Measurements from ENCODE around the gene CEP85. TPM values are rescaled to one million over a fixed set of nuclear protein-coding genes. Genes with fewer than 3 reads are reported as not detected.

The CEP85 gene
- total and polyA plus RNA-seq, 10 of the 15 experiments (the other 5 are each of a cell fraction or from before 2014, with no cell fraction given) = 8.4 to 26.8 (median 21.5) TPM

DNA sequence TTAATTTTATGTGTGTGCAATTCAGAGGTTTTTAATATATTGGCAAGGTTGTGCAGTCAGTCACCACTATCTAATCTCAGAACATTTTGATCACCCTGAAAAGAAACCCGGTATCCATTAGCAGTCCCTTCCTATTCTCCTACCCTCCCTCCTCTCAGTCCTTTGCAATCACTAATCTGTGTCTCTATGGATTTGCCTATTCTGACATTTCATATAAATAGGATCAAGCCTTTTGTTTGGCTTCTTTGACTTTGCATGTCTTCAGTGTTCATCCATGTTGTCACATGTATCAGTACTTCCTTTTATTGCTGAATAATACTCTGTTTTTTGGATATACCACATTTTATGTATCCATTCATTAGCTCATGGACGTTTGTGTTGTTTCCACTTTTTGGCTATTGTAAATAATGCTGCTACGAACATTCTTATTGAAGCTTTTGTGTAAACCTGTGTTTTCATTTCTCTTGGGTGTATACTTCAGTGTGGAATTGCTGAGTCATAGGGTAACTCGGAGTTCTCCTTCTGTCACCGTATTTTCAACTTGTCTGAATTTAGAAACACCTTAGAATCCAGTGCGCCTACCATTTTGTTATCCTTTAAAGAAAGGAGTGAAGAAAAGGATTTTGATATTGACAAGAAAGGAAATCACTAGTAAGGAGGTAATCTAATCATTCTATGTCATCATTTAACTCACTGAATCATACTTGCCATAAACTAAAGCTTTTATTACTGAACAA lies 3.4 kb downstream of the CEP85 start:
- Histone ChIP-seq H3K36me3 (ENCODE audit: control insufficient read depth in 2 of 2, insufficient read depth in 2 of 2, low read length in 1 of 2) (no peaks in the 10 kb centered on the region), H3K9me3 (replicated peaks; ENCODE audit: control insufficient read depth, insufficient read depth, low read length) (no peaks in the 10 kb centered on the region), H4K20me1 (ENCODE audit: control insufficient read depth, insufficient read depth) (no peaks in the 10 kb centered on the region), H3K79me2 (ENCODE audit: control insufficient read depth, insufficient read depth, low read length) (peaks cover 51% of the 10 kb centered on the region), H3K4me2 (ENCODE audit: control insufficient read depth, insufficient read depth) (peak overlapping the region; percentile 83), H3K4me1 (ENCODE audit: control insufficient read depth, insufficient read depth, low read length) (peaks cover 9% of the 10 kb centered on the region), H3K27ac (ENCODE audit: control insufficient read depth, insufficient read depth) (peak overlapping the region; percentile 7; the same call in 1 of the 2 replicates), H3K9ac (ENCODE audit: control insufficient read depth, insufficient read depth, low read length) (no peak overlapping the region), H2AFZ (ENCODE audit: control insufficient read depth, low read depth, low read length) (peak overlapping the region; percentile 11), H3K4me3 (peak overlapping the region; percentile 38), H3K27me3 (replicated peaks in 1 of 2; ENCODE audit: control insufficient read depth in 2 of 2, insufficient read depth in 2 of 2, low read length in 1 of 2) (no peaks in the 10 kb centered on the region)
- in situ Hi-C loops (cut with MboI) = no loop called here
- 20% methylated on average over 6 of the region's 6 CpGs for WGBS (ENCODE audit: insufficient coverage, insufficient replicate concordance, low lambda C conversion rate, missing lambda C conversion rate)
- ATAC-seq (no peak), FAIRE-seq (peak; percentile 56), DNase-seq (ENCODE audit: low read depth, low spot score) (no peak)
- SMC1A ChIA-PET (ENCODE audit: uncharacterized antibody, unreplicated experiment) = interaction anchor here (0.6 to 1.1 kb wide), 3 partner anchors 10 to 160 kb away, joined by 3 to 4 read pairs (median 3); no protein-coding TSS in a partner anchor
- CTCF ChIA-PET = interaction anchor here (0.7 to 7.3 kb wide), 9 partner anchors 40 to 343 kb away, joined by 3 to 110 read pairs (median 9); partner anchors contain the start of genes C1orf232, SH3BGRL3, ZNF593 and ZNF593OS
- TF ChIP-seq, protein P1, sequence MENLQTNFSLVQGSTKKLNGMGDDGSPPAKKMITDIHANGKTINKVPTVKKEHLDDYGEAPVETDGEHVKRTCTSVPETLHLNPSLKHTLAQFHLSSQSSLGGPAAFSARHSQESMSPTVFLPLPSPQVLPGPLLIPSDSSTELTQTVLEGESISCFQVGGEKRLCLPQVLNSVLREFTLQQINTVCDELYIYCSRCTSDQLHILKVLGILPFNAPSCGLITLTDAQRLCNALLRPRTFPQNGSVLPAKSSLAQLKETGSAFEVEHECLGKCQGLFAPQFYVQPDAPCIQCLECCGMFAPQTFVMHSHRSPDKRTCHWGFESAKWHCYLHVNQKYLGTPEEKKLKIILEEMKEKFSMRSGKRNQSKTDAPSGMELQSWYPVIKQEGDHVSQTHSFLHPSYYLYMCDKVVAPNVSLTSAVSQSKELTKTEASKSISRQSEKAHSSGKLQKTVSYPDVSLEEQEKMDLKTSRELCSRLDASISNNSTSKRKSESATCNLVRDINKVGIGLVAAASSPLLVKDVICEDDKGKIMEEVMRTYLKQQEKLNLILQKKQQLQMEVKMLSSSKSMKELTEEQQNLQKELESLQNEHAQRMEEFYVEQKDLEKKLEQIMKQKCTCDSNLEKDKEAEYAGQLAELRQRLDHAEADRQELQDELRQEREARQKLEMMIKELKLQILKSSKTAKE (IDR thresholded peaks at IDR 0.05; ENCODE audit: low read depth, poor library complexity, severe bottlenecking) = peak; percentile 12
- TF ChIP-seq DPF2 (IDR thresholded peaks at IDR 0.05) (no peak), SIN3A (IDR thresholded peaks at IDR 0.05; ENCODE audit: low read depth, low read length) (0 out of 2 replicates have a peak, but pooled peaks have one; percentile 35), PAX8 (IDR thresholded peaks at IDR 0.05) (no peak; the same call in 1 of the 2 replicates), BHLHE40 (IDR thresholded peaks at IDR 0.05; ENCODE audit: borderline replicate concordance in 1 of 2, low read depth in 2 of 2, low read length in 1 of 2) (no peak), BACH1 (IDR thresholded peaks at IDR 0.05; ENCODE audit: borderline replicate concordance) (peak; percentile 98), RBBP5 (conservative IDR thresholded peaks at IDR 0.05) (no peak), SPI1 (IDR thresholded peaks at IDR 0.05; ENCODE audit: borderline replicate concordance, insufficient read depth, low read depth, low read length) (0 out of 2 replicates have a peak, but pooled peaks have one; percentile 3), ATF7 (IDR thresholded peaks at IDR 0.05; ENCODE audit: low read depth) (peak; percentile 27; the same call in 1 of the 2 replicates), CBFB (IDR thresholded peaks at IDR 0.05; ENCODE audit: low read depth) (no peak), ZNF24 (IDR thresholded peaks at IDR 0.05) (peak; percentile 56; the same call in 1 of the 2 replicates), BRCA1 (IDR thresholded peaks at IDR 0.05; ENCODE audit: low read depth, low read length) (no peak), JUNB (IDR thresholded peaks at IDR 0.05) (peak; percentile 67), CHD2 (IDR thresholded peaks at IDR 0.05; ENCODE audit: borderline replicate concordance, low read depth, low read length) (no peak), YBX1 (IDR thresholded peaks at IDR 0.05) (no peak)
- no TSS peak for BruUV-seq (replicated peaks)
- intact Hi-C loops (cut with micrococcal nuclease; ENCODE audit: unreplicated experiment) = loop anchor here (5.0 kb wide), 1 partner anchor 80 kb away; the partner anchor contains the start of gene CD52
- RAD21 ChIA-PET (ENCODE audit: unreplicated experiment) = interaction anchor here (0.6 to 1.2 kb wide), 5 partner anchors 37 to 360 kb away, joined by 3 to 5 read pairs (median 3); partner anchors contain the start of gene ZNF593
- POLR2A ChIA-PET = interaction anchor here (0.6 kb wide), 2 partner anchors 14 to 82 kb away, joined by 4 to 7 read pairs; no protein-coding TSS in a partner anchor
